ENCODE measurements around the gene SORCS1. TPM values are rescaled to one million over a fixed set of nuclear protein-coding genes. Genes with fewer than 3 reads are reported as not detected.

SORCS1 gene
- total RNA-seq, 1 donor from 2014 or later: 1.1 TPM

- TF ChIP-seq, protein P1, sequence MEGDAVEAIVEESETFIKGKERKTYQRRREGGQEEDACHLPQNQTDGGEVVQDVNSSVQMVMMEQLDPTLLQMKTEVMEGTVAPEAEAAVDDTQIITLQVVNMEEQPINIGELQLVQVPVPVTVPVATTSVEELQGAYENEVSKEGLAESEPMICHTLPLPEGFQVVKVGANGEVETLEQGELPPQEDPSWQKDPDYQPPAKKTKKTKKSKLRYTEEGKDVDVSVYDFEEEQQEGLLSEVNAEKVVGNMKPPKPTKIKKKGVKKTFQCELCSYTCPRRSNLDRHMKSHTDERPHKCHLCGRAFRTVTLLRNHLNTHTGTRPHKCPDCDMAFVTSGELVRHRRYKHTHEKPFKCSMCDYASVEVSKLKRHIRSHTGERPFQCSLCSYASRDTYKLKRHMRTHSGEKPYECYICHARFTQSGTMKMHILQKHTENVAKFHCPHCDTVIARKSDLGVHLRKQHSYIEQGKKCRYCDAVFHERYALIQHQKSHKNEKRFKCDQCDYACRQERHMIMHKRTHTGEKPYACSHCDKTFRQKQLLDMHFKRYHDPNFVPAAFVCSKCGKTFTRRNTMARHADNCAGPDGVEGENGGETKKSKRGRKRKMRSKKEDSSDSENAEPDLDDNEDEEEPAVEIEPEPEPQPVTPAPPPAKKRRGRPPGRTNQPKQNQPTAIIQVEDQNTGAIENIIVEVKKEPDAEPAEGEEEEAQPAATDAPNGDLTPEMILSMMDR (IDR thresholded peaks at IDR 0.05; ENCODE audit: insufficient read depth, low read depth, low read length): no peak
- no peak for TF ChIP-seq EZH2 (IDR thresholded peaks at IDR 0.05; ENCODE audit: insufficient read depth, low read length)
- H3K4me3 Mint-ChIP-seq (ENCODE audit: unreplicated experiment): no peak overlapping the region
Observed at GRCh38 chr10:106992055-106992454, 172.5 kb downstream of the SORCS1 start.

GRCh38 chr10:106991091-106991490 lies 173.4 kb downstream of the SORCS1 start:
- Histone ChIP-seq H3K4me3 (ENCODE audit: insufficient read depth, low read depth, low read length) (no peak overlapping the region), H3K4me1 (ENCODE audit: insufficient read depth, low read length) (no peaks in the 10 kb centered on the region), H3K9ac (ENCODE audit: low read length) (no peak overlapping the region), H3K27ac (ENCODE audit: low read depth, low read length) (no peak overlapping the region), H3K4me2 (ENCODE audit: low read length) (no peak overlapping the region), H3K79me2 (ENCODE audit: insufficient read depth, low read length) (no peaks in the 10 kb centered on the region), H3K27me3 (ENCODE audit: insufficient read depth, low read length) (no peaks in the 10 kb centered on the region), H3K36me3 (ENCODE audit: insufficient read depth, low read length) (no peaks in the 10 kb centered on the region), H3K9me3 (ENCODE audit: insufficient read depth, low read depth, low read length) (no peaks in the 10 kb centered on the region), H4K20me1 (ENCODE audit: insufficient read depth, low read length) (no peaks in the 10 kb centered on the region), H2AFZ (ENCODE audit: low read depth, low read length) (no peak overlapping the region)
- H3K27me3 Mint-ChIP-seq (ENCODE audit: low read depth, unreplicated experiment): no peaks in the 10 kb centered on the region
- no peak for TF ChIP-seq EZH2 (IDR thresholded peaks at IDR 0.05; ENCODE audit: insufficient read depth, low read length)
- TF ChIP-seq, protein P1 (IDR thresholded peaks at IDR 0.05; ENCODE audit: insufficient read depth, low read depth, low read length): no peak
- no peak overlapping the region for H3K4me3 Mint-ChIP-seq (ENCODE audit: unreplicated experiment)
- H3K4me1 Mint-ChIP-seq (ENCODE audit: low read depth, unreplicated experiment): no peaks in the 10 kb centered on the region
- H3K27ac Mint-ChIP-seq (ENCODE audit: unreplicated experiment): no peak overlapping the region
- FAIRE-seq: no peak
- no peak for DNase-seq (ENCODE audit: low read depth)
- H3K36me3 Mint-ChIP-seq (ENCODE audit: low read depth, unreplicated experiment): no peaks in the 10 kb centered on the region
- no peaks in the 10 kb centered on the region for H3K9me3 Mint-ChIP-seq (ENCODE audit: unreplicated experiment)

More at GRCh38 chr10:106992055-106992454, 172.5 kb downstream of the SORCS1 start:
- Histone ChIP-seq H3K79me2 (ENCODE audit: insufficient read depth, low read length) (no peaks in the 10 kb centered on the region), H3K36me3 (ENCODE audit: insufficient read depth, low read length) (no peaks in the 10 kb centered on the region), H3K9ac (ENCODE audit: low read length) (no peak overlapping the region), H4K20me1 (ENCODE audit: insufficient read depth, low read length) (no peaks in the 10 kb centered on the region), H3K27ac (ENCODE audit: low read depth, low read length) (no peak overlapping the region), H3K9me3 (ENCODE audit: insufficient read depth, low read depth, low read length) (no peaks in the 10 kb centered on the region), H3K4me2 (ENCODE audit: low read length) (no peak overlapping the region), H3K27me3 (ENCODE audit: insufficient read depth, low read length) (no peaks in the 10 kb centered on the region), H3K4me3 (ENCODE audit: insufficient read depth, low read depth, low read length) (no peak overlapping the region), H2AFZ (ENCODE audit: low read depth, low read length) (no peak overlapping the region), H3K4me1 (ENCODE audit: insufficient read depth, low read length) (no peaks in the 10 kb centered on the region)
- Mint-ChIP-seq H3K36me3 (ENCODE audit: low read depth, unreplicated experiment) (no peaks in the 10 kb centered on the region), H3K27ac (ENCODE audit: unreplicated experiment) (no peak overlapping the region), H3K27me3 (ENCODE audit: low read depth, unreplicated experiment) (no peaks in the 10 kb centered on the region), H3K9me3 (ENCODE audit: unreplicated experiment) (no peaks in the 10 kb centered on the region), H3K4me1 (ENCODE audit: low read depth, unreplicated experiment) (no peaks in the 10 kb centered on the region)
- FAIRE-seq (no peak), DNase-seq (ENCODE audit: low read depth) (no peak)

- Histone ChIP-seq H3K36me3 (ENCODE audit: insufficient read depth, low read length) (no peaks in the 10 kb centered on the region), H3K4me2 (ENCODE audit: low read length) (no peak overlapping the region), H3K27ac (ENCODE audit: low read depth, low read length) (no peak overlapping the region), H4K20me1 (ENCODE audit: insufficient read depth, low read length) (no peaks in the 10 kb centered on the region), H3K27me3 (ENCODE audit: insufficient read depth, low read length) (no peaks in the 10 kb centered on the region), H3K4me1 (ENCODE audit: insufficient read depth, low read length) (no peaks in the 10 kb centered on the region), H2AFZ (ENCODE audit: low read depth, low read length) (no peak overlapping the region), H3K4me3 (ENCODE audit: insufficient read depth, low read depth, low read length) (no peak overlapping the region), H3K9ac (ENCODE audit: low read length) (no peak overlapping the region), H3K79me2 (ENCODE audit: insufficient read depth, low read length) (no peaks in the 10 kb centered on the region), H3K9me3 (ENCODE audit: insufficient read depth, low read depth, low read length) (no peaks in the 10 kb centered on the region)
- no peak for TF ChIP-seq EZH2 (IDR thresholded peaks at IDR 0.05; ENCODE audit: insufficient read depth, low read length)
- TF ChIP-seq, protein P1 (IDR thresholded peaks at IDR 0.05; ENCODE audit: insufficient read depth, low read depth, low read length): no peak
- Mint-ChIP-seq H3K4me3 (ENCODE audit: unreplicated experiment) (no peak overlapping the region), H3K27me3 (ENCODE audit: low read depth, unreplicated experiment) (no peaks in the 10 kb centered on the region), H3K27ac (ENCODE audit: unreplicated experiment) (no peak overlapping the region), H3K9me3 (ENCODE audit: unreplicated experiment) (no peaks in the 10 kb centered on the region), H3K36me3 (ENCODE audit: low read depth, unreplicated experiment) (no peaks in the 10 kb centered on the region), H3K4me1 (ENCODE audit: low read depth, unreplicated experiment) (no peaks in the 10 kb centered on the region)
- DNase-seq (ENCODE audit: low read depth) (no peak), FAIRE-seq (no peak)
Observed at GRCh38 chr10:106987362-106987761, 177.1 kb downstream of the SORCS1 start.
